Sigmoid colon (tissue), 4 donors: ENCODE results near the gene IFIT1B.

Experiments used
- EP300 ChIP-seq, 4 donors: sonication (generic); formaldehyde crosslinking; IDR thresholded peaks; one replicate each; pipeline ENCODE4 v1.6.1; 2017; ENCODE audit warnings: antibody characterized with exemption in 4 of 4
- POLR2A ChIP-seq, 2 donors: fragments of 450-650 bp; IDR thresholded peaks; one replicate each; pipeline ENCODE4 v1.6.1; 2016; ENCODE audit warnings: antibody characterized with exemption in 2 of 2, mild to moderate bottlenecking in 2 of 2, moderate library complexity in 2 of 2
- POLR2AphosphoS5 ChIP-seq, 4 donors: sonication (generic); formaldehyde crosslinking; IDR thresholded peaks; one replicate each; pipeline ENCODE4 v1.6.1; 2017; ENCODE audit warnings: antibody characterized with exemption in 4 of 4

GRCh38 chr10:89419548-89419947 lies 41.7 kb downstream of the IFIT1B start:
- TF ChIP-seq POLR2A (IDR thresholded peaks at IDR 0.05) (no peak), EP300 (IDR thresholded peaks at IDR 0.05) (no peak), POLR2AphosphoS5 (IDR thresholded peaks at IDR 0.05) (no peak)
